MG63 (cell line): ENCODE results near the gene SSR2. TPM values are rescaled to one million over a fixed set of nuclear protein-coding genes. Genes with fewer than 3 reads are reported as not detected.

Experiments used
- DNase-seq: peaks from one replicate; pipeline ENCODE4 v3.0.0-alpha.2; 2020
- H3K27me3 ChIP-seq: fragments of 250-450 bp; sonication (Bioruptor Pico); 2 replicates; pipeline ENCODE4 v1.5.1; 2020; ENCODE audit warnings: mild to moderate bottlenecking, moderate library complexity
- H3K36me3 ChIP-seq: fragments of 250-450 bp; sonication (Bioruptor Pico); 2 replicates; pipeline ENCODE4 v1.5.1; 2020; ENCODE audit warnings: mild to moderate bottlenecking, moderate library complexity
- H3K4me3 ChIP-seq: fragments of 250-450 bp; sonication (Bioruptor Pico); 2 replicates; pipeline ENCODE4 v1.5.1; 2020; ENCODE audit warnings: mild to moderate bottlenecking, moderate library complexity
- H3K9me3 ChIP-seq: fragments of 250-450 bp; sonication (Bioruptor Pico); 2 replicates; pipeline ENCODE4 v1.5.1; 2020; ENCODE audit warnings: mild to moderate bottlenecking, moderate library complexity
- total RNA-seq: library from RNA; depleted of rRNA; stranded (reverse); fragments of >200 nt; shearing (Covaris generic); gene quantifications from 2 replicates; pipeline ENCODE4 v1.2.3, GENCODE V29; 2014; ENCODE audit warnings: low replicate concordance; rRNA removed

SSR2 gene
- total RNA-seq, 1 experiment from 2014 or later, result 387 TPM

DNA sequence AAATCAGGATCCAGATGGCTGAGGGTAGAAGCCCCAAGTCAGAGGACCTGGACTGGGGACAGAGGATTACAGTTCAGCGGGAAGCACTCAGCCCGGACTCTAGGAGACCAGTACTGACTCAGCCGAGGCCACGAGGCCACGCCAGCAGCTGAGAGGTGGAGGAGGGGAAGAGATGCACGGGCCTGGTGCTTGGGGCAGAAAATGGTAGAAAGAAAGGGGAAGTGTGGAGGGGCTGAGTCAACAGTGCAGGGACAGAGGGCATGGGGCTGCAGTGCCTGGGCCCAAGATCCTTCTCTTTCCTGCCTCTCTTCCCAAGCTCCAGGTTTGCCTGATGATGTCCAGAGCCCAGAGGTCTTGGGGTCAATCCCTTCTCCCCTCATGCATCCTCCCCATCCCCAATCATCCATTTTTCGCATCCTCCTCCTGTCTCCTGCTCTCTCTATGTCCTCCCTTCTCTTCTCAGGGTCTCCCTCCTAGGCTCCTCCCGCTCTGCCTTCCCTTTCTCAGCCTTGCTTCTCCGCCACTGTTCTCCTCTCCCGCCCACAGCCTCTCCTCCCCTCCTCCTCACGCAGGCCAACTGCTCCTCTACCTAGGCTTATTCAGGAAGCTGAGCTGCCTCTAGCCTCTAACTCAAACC, 50.1 kb downstream of the SSR2 start:
- DNase-seq, result peak; percentile 89
- no peaks in the 10 kb centered on the region for H3K9me3 ChIP-seq
- no peaks in the 10 kb centered on the region for H3K27me3 ChIP-seq
- H3K36me3 ChIP-seq, result peaks cover 94% of the 10 kb centered on the region
- no peak overlapping the region for H3K4me3 ChIP-seq

DNA sequence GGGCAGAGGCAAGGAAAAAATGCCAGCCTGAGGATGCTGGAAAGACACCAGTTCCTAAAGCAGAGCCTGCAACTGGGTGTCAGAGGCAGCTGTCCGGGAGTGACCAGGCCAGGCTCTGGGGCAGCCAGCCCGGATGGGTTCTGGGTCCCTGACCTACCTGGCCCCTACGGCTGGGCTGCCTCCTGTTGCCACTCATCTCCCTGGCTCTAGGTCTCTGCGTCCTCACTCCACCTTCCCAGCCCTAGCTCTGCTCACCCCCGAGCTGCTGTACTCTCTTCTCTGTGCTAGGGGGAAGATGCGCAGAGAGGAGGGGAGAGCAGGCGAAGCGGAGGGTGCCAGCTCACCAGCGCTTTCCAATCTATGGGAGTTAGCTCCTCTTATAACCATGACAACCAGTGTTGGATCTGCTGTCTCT, 51.4 kb downstream of the SSR2 start:
- Histone ChIP-seq H3K4me3 (no peak overlapping the region), H3K36me3 (peaks cover 92% of the 10 kb centered on the region)

DNA sequence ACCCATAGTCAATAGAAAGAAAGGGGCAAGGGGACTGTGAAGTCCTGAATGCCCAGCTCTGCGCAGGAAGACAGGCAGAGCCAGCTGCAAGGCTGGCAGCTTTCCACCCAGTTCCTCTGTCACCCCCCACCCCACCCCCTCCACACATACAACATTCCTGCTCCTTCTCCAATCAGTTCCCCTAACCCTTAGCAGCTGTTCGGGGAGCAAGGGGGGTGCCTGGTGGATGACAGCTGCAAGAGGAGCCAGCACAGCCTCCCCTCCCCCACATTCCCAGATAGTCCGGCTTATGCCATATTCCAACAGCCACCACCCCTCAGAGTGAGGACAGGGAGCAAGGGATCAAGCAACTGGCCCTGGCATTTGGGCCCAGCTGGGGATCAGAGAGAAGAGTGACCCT, 52.1 kb downstream of the SSR2 start:
- no peak overlapping the region for H3K4me3 ChIP-seq
- DNase-seq, result no peak
- H3K36me3 ChIP-seq, result peaks cover 90% of the 10 kb centered on the region
- no peaks in the 10 kb centered on the region for H3K27me3 ChIP-seq
- no peaks in the 10 kb centered on the region for H3K9me3 ChIP-seq

More for the DNA sequence above, 51.4 kb downstream of the SSR2 start:
- Histone ChIP-seq H3K27me3 (no peaks in the 10 kb centered on the region), H3K9me3 (no peaks in the 10 kb centered on the region)
- no peak for DNase-seq

DNA sequence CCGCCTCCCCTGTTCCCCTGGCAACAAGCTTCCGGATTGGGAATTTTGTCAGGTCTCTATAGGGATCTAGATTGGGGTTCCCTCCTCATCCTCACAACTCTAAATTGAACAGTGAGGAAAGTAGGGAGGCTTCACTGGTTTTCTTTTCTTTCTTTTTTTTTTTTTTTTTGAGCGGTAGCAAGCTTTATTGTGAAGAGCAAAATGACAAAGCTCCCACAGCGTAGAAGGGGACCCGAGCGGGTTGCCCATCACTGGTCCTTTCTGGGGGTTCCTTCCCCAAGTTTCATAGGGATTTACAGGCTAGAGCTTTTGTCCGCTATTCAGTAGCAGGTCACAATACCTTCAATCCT, 52.7 kb downstream of the SSR2 start:
- Histone ChIP-seq H3K36me3 (peaks cover 92% of the 10 kb centered on the region), H3K4me3 (no peak overlapping the region), H3K9me3 (no peaks in the 10 kb centered on the region), H3K27me3 (no peaks in the 10 kb centered on the region)
- DNase-seq, result no peak

DNA sequence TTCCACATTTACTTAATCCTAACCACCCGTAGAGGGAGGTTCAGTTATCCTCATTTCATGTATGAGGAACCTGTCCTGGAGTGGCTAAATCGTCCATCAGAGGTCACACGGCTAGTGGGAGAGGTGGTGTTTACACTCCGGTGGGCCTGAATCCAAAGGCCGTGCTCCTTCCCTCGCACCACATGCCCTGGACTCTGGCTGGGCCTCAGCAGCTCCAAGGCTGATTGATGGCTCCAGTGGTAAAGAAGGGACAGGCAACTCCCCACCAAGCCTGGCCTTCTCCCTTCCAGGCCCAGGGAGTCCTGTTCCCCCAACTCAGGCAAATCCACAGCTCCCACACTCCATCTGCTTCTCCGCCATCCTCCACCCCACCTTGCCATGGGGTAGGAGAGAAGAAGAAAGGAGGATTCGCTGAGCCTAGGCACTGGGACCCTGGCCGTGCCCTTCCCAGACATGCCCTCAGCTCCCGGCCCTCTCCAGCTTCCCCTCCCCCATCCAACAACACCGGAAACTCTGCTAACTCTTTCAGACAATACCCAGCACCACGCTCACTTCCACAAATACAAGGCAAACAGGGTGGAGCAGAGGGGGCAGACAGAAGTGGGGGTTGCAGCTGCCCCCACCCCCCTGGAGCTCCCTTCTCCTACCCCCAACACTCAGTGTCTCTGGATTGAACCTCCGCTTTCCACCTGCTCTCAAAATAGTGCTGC, 53.3 kb downstream of the SSR2 start:
- H3K27me3 ChIP-seq, result no peaks in the 10 kb centered on the region
- H3K36me3 ChIP-seq, result peaks cover 92% of the 10 kb centered on the region
- no peak overlapping the region for H3K4me3 ChIP-seq
- DNase-seq, result no peak
- no peaks in the 10 kb centered on the region for H3K9me3 ChIP-seq

DNA sequence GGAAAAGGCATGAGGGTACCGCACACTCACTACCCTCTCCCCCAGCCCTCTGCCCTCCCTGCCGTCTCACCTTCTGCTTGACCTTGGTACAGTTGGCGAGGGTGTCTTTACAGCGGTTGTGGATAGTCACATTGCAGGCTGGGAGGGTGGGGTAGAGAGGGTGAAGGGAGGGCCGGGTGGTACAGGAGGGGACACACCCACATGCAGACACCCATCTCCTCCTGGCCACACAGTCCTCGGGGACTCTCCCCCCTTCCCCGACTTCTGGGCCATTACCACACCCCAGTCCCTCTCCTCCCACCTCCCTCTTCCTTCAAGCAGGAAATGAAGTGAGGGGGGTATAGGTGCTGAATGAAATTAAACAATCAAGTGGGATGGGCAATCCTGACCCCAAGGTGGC, 54.0 kb downstream of the SSR2 start:
- DNase-seq, result no peak
- peaks cover 90% of the 10 kb centered on the region for H3K36me3 ChIP-seq

DNA sequence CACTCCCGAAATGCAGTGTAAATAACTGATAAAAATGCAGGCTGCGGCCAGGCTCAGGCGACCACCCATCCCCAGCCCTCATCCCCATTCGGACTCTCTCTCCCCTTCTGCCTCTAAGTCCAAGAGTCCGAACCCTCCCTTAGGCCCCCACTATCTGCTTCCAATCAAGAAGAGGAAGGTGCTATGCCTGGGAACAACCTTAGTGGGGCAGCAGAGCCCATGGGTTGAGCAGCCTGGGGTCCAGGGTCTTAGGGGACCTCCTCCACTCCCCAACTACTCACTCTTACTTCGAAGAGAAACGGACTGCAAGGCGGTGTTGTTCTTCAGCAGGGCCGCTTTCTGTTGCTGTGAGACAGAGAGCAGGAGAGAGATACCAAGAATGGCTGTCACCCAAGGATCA, 54.6 kb downstream of the SSR2 start:
- H3K36me3 ChIP-seq, result peaks cover 95% of the 10 kb centered on the region
- DNase-seq, result no peak
- no peak overlapping the region for H3K4me3 ChIP-seq
- H3K27me3 ChIP-seq, result no peaks in the 10 kb centered on the region
- H3K9me3 ChIP-seq, result no peaks in the 10 kb centered on the region

More for the DNA sequence above, 54.0 kb downstream of the SSR2 start:
- H3K9me3 ChIP-seq, result no peaks in the 10 kb centered on the region
- no peak overlapping the region for H3K4me3 ChIP-seq
- H3K27me3 ChIP-seq, result no peaks in the 10 kb centered on the region

DNA sequence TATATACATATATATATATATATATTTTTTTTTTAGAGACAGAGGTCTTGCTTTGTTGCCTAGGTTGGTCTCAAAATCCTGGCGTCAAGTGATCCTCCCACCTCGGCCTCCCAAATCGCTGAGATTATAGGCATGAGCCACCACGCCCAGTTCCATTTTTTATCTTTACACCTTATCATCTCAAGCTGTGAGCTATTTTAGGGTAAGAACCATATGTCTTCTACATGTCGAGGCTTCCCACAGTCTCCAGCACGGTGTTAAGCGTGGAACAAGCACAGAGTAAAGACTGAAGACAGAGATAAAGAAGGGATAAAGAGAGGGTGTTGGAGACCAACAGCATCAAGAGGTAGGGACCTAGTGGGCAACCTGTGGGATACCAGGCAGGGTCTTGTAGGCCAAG, 56.6 kb downstream of the SSR2 start:
- Histone ChIP-seq H3K36me3 (peaks cover 95% of the 10 kb centered on the region), H3K9me3 (no peaks in the 10 kb centered on the region), H3K27me3 (no peaks in the 10 kb centered on the region), H3K4me3 (no peak overlapping the region)
- no peak for DNase-seq

DNA sequence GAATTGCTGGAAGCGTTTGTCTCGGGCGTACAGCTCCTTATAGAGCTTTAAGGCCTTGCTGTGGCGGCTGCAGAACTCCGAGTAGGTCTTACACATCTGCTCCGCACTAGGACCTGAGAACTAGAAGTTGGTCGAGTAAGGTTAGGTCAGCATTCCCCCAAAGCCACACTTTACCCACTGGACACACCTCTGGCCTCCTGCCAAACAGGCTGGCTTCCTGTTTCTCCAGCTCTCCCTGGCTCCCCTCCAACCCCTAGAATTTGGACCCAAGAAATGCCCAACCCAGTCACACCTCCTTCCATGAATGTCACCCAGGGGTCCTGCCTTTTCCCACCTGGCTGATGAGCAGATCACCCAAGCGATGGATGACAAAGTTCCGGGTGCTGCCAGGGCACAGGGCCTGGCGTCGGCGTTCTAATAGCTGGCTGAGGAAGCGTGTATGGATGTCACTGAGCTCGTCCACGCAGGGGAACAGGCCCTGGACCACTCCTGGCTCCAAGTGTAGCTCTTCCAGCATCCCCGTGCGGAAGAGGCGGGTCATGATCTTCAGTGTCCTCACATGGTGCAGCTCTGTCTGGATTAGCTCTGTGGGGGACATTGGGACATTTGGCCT, 58.0 kb downstream of the SSR2 start:
- no peak for DNase-seq
- H3K27me3 ChIP-seq, result no peaks in the 10 kb centered on the region
- no peak overlapping the region for H3K4me3 ChIP-seq
- peaks cover 94% of the 10 kb centered on the region for H3K36me3 ChIP-seq
- H3K9me3 ChIP-seq, result no peaks in the 10 kb centered on the region

DNA sequence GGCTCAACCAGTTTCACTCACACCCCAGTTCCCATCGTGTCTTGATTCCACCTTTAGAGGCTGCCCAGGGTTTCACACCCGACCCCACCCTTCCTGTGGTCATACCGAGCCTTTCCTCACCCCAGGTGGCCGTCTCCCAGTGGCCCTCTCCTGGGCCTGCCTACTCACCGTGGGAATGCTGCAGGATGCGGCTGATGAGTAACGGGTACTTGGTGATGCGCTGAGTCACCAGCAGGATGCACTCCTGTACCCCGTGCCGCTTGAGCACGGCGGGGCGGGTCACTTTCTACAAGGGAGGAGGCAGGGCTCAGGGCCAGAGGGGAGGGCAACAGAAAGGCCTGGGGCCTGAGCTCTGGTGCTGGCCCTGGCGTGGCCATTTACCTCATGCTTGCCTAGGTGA, 58.8 kb downstream of the SSR2 start:
- peaks cover 94% of the 10 kb centered on the region for H3K36me3 ChIP-seq
- peak; percentile 100 for DNase-seq
- no peaks in the 10 kb centered on the region for H3K9me3 ChIP-seq
- no peak overlapping the region for H3K4me3 ChIP-seq
- H3K27me3 ChIP-seq, result no peaks in the 10 kb centered on the region

DNA sequence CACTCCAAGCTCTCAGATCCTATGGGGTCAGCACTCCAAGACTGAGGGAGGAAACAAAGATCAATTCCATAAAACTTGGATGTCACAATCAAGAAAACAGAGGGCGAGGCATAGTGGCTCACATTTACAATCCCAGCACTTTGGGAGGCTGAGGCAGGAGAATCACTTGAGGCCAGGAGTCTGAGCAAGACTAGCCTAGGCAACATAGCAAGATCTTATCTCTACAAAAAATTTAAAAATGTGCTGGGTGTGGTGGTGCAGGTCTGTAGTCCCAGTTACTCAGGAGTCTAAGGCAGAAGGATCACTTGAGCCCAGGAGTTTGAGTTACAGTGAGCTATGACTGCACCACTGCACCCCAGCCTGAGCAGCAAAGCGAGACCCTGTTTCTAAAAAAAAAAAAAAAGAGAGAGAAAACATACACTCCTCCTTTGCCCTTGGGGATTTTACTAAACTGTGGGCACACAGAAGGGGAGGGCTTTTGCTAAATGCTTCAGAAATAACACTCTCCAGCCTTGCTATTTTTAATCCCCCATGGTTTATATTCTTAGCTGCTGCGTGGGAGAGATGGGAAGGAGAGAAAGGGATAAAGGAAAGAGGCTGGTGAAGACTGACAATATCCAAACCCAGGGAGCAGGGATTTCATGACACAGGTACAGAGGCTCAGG, 60.5 kb downstream of the SSR2 start:
- no peak for DNase-seq
- Histone ChIP-seq H3K9me3 (no peaks in the 10 kb centered on the region), H3K36me3 (peaks cover 94% of the 10 kb centered on the region), H3K27me3 (no peaks in the 10 kb centered on the region), H3K4me3 (no peak overlapping the region)

Other genes starting within 250 kb of the SSR2 start
- gene GON4L, start 163.7 kb downstream of the SSR2 start, total RNA-seq, result 11.6 and 15.6 TPM in 2 replicates
- gene SYT11, start 161.4 kb downstream of the SSR2 start, total RNA-seq, result 47.9 and 48.6 TPM in 2 replicates
- gene RIT1, start 109.6 kb downstream of the SSR2 start, total RNA-seq, result 43.4 and 54.6 TPM in 2 replicates
- 26.0 and 32.1 TPM in 2 replicates for gene KHDC4, start 86.5 kb downstream of the SSR2 start, total RNA-seq
- not detected in 2 replicates for gene RXFP4, start 79.3 kb downstream of the SSR2 start, total RNA-seq
- 38.7 and 70.6 TPM in 2 replicates for gene ARHGEF2, start 42.4 kb downstream of the SSR2 start, total RNA-seq
- gene UBQLN4, start 32.8 kb upstream of the SSR2 start, total RNA-seq, result 29.3 and 40.3 TPM in 2 replicates
- 5.8 and 16.9 TPM in 2 replicates for gene LAMTOR2, start 33.8 kb upstream of the SSR2 start, total RNA-seq
- not detected in 2 replicates for gene RAB25, start 40.2 kb upstream of the SSR2 start, total RNA-seq
- gene MEX3A, start 61.5 kb upstream of the SSR2 start, total RNA-seq, result 2.3 and 2.7 TPM in 2 replicates
- 1,337 and 1,568 TPM in 2 replicates for gene LMNA, start 93.8 kb upstream of the SSR2 start, total RNA-seq
- 0.49 TPM in 1 of 2 replicates, not detected in the other for gene SEMA4A, start 132.6 kb upstream of the SSR2 start, total RNA-seq
- 12.7 and 13.1 TPM in 2 replicates for gene SLC25A44, start 173.2 kb upstream of the SSR2 start, total RNA-seq
- 161 and 219 TPM in 2 replicates for gene PMF1, start 192.1 kb upstream of the SSR2 start, total RNA-seq
- 2.3 TPM in 1 of 2 replicates, not detected in the other for gene BGLAP, start 221.2 kb upstream of the SSR2 start, total RNA-seq
- gene PAQR6, start 227.1 kb upstream of the SSR2 start, total RNA-seq, result 0.59 TPM in 1 of 2 replicates, not detected in the other